Measurements from ENCODE around the gene ASRGL1.
"Not testable (repeated sequence)": the region's sequence is repeated elsewhere in the genome, so short reads cannot be mapped to it uniquely, and the experiment has no call there.

Gene ASRGL1

DNA sequence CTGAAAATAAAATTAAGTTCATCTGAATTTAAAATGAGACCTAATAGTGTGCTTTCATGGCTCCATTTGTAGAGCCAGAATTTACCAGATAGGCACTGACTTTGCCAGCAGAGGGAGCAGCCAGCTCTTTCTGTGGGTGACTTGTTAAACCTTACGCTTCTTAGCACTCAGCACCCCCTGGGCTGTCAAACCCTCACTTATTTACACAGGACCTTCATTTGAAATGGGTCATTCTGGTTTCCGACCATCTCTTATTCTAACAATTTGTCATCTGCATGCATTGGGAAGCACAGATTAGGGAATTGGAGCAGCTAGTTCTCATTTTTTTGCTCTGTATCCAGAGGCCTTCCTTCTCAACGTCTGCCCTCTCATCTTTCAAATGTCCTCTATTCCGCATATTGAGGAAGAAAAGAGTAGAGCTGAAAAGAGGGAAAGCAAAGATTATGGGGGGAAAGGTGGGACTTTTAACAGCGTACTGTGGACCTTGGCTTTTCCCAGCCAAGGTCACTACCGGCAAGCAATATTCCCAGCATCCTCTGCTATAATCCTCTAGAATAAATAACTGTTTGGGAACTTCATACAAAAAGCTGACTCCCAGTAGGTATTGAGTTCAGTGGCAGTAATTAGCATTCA, 3.1 kb downstream of the ASRGL1 start:
- DNase-seq, result peak; percentile 61
- peaks cover 9% of the 10 kb centered on the region for H3K4me1 ChIP-seq (ENCODE audit: control insufficient read depth, insufficient read depth, low read depth, low read length)
- H2AFZ ChIP-seq (ENCODE audit: low read depth, low read length), result no peak overlapping the region
- no peak overlapping the region for H2BK15ac ChIP-seq (ENCODE audit: low read depth, poor library complexity, severe bottlenecking)
- no peak overlapping the region for H2BK12ac ChIP-seq (ENCODE audit: low read length in 2 of 2)
- no peaks in the 10 kb centered on the region for H3K36me3 ChIP-seq (ENCODE audit: control insufficient read depth in 1 of 2, insufficient read depth in 2 of 2, low read depth in 1 of 2, low read length in 2 of 2)
- H3K4me2 ChIP-seq (ENCODE audit: low read length, poor library complexity, severe bottlenecking), result no peak overlapping the region
- no peak overlapping the region for H2AK5ac ChIP-seq (ENCODE audit: low read length, severe bottlenecking)
- no peak overlapping the region for H3K23ac ChIP-seq (ENCODE audit: low read length in 2 of 2)
- H3K27ac ChIP-seq (ENCODE audit: low read length, poor library complexity, severe bottlenecking), result no peak overlapping the region
- H4K91ac ChIP-seq (ENCODE audit: low read length), result no peak overlapping the region
- no peak overlapping the region for H3K4ac ChIP-seq (ENCODE audit: low read depth in 1 of 2, low read length in 2 of 2)
- no peak overlapping the region for H3K4me3 ChIP-seq (ENCODE audit: insufficient read depth in 1 of 2, low read depth in 1 of 2, low read length in 2 of 2)
- WGBS, result 49% methylated on average over 2 of the region's 6 CpGs
- H3K27me3 ChIP-seq (ENCODE audit: control insufficient read depth in 1 of 2, insufficient read depth in 1 of 2, low read length in 2 of 2), result peaks cover 24 to 43% of the 10 kb centered on the region in 2 experiments
- no peak overlapping the region for H3K18ac ChIP-seq (ENCODE audit: low read depth in 1 of 2, low read length in 2 of 2)
- H3K9ac ChIP-seq (ENCODE audit: low read length), result no peak overlapping the region
- no peak overlapping the region for H2BK5ac ChIP-seq (ENCODE audit: low read depth, low read length, poor library complexity, severe bottlenecking)
- H3K79me1 ChIP-seq (replicated peaks; ENCODE audit: low read length, poor library complexity, severe bottlenecking), result no peaks in the 10 kb centered on the region
- no peak overlapping the region for H4K8ac ChIP-seq (ENCODE audit: low read length)
- H3K14ac ChIP-seq (ENCODE audit: low read length in 2 of 2), result no peak overlapping the region
- H2BK120ac ChIP-seq (ENCODE audit: low read depth, low read length), result no peak overlapping the region
- no peaks in the 10 kb centered on the region for H3K9me3 ChIP-seq (ENCODE audit: control insufficient read depth, low read length)

DNA sequence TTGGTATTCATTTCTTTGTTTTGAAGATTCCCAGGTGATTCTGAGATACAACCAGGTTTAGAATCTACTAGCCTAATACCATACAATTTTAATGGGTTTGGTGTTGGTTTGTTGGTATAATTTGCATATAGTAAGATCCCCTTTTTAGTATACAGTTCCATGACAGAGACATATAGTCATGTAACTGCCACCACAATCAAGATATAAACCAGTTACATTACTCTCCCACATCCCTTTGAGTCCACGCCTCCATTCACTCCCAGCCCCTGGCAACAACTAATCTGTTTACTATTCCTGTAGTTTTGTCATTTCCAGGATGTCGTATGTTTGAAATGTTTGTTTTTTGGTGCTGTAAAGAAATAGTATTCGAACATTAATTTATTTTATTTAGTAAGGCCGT, 4.3 kb downstream of the ASRGL1 start:
- H3K79me1 ChIP-seq (replicated peaks; ENCODE audit: low read length, poor library complexity, severe bottlenecking), result no peaks in the 10 kb centered on the region

DNA sequence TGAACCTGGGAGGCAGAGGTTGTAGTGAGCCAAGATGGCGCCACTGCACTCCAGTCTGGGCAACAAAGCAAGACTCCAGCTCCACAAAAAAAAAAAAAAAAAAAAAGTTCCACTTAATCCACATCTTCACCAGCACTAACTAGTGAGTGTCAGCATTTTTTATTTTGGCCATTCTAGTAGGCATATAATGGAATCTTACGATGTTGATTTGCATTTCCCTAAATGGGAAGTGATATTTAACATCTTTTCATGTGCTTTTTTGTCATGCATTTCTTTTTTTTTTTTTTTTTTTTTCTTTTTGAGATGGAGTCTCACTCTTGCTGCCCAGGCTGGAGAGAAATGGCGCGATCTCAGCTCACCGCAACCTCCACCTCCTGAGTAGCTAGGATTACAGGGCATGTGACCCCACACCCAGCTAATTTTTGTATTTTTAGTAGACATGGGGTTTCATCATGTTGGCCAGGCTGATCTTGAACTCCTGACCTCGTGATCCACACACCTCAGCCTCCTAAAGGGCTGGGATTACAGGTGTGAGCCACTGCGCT, 6.5 kb downstream of the ASRGL1 start:
- not testable (repeated sequence) for H3K23ac ChIP-seq (ENCODE audit: low read length in 2 of 2); H3K9me3 ChIP-seq (ENCODE audit: control insufficient read depth, low read length); H3K4me3 ChIP-seq (ENCODE audit: insufficient read depth in 1 of 2, low read depth in 1 of 2, low read length in 2 of 2); H2BK12ac ChIP-seq (ENCODE audit: low read length in 2 of 2); H4K91ac ChIP-seq (ENCODE audit: low read length); DNase-seq; H3K4me2 ChIP-seq (ENCODE audit: low read length, poor library complexity, severe bottlenecking); H3K9ac ChIP-seq (ENCODE audit: low read length); H3K27ac ChIP-seq (ENCODE audit: low read length, poor library complexity, severe bottlenecking); H2BK5ac ChIP-seq (ENCODE audit: low read depth, low read length, poor library complexity, severe bottlenecking); H4K8ac ChIP-seq (ENCODE audit: low read length); H3K79me1 ChIP-seq (replicated peaks; ENCODE audit: low read length, poor library complexity, severe bottlenecking); H3K4me1 ChIP-seq (ENCODE audit: control insufficient read depth, insufficient read depth, low read depth, low read length); H3K4ac ChIP-seq (ENCODE audit: low read depth in 1 of 2, low read length in 2 of 2); H3K14ac ChIP-seq (ENCODE audit: low read length in 2 of 2); H2BK15ac ChIP-seq (ENCODE audit: low read depth, poor library complexity, severe bottlenecking); H2AK5ac ChIP-seq (ENCODE audit: low read length, severe bottlenecking); H3K18ac ChIP-seq (ENCODE audit: low read depth in 1 of 2, low read length in 2 of 2); H3K36me3 ChIP-seq (ENCODE audit: control insufficient read depth in 1 of 2, insufficient read depth in 2 of 2, low read depth in 1 of 2, low read length in 2 of 2); H2AFZ ChIP-seq (ENCODE audit: low read depth, low read length); H2BK120ac ChIP-seq (ENCODE audit: low read depth, low read length)
- WGBS, result no CpG with 5 or more reads among the region's 7 CpGs
- peaks cover 0 to 23% of the 10 kb centered on the region in 2 experiments for H3K27me3 ChIP-seq (ENCODE audit: control insufficient read depth in 1 of 2, insufficient read depth in 1 of 2, low read length in 2 of 2)

More for the DNA sequence above, 4.3 kb downstream of the ASRGL1 start:
- Histone ChIP-seq H2BK15ac (ENCODE audit: low read depth, poor library complexity, severe bottlenecking) (no peak overlapping the region), H3K4me3 (ENCODE audit: insufficient read depth in 1 of 2, low read depth in 1 of 2, low read length in 2 of 2) (no peak overlapping the region), H3K23ac (ENCODE audit: low read length in 2 of 2) (no peak overlapping the region), H3K36me3 (ENCODE audit: control insufficient read depth in 1 of 2, insufficient read depth in 2 of 2, low read depth in 1 of 2, low read length in 2 of 2) (no peaks in the 10 kb centered on the region), H3K4me2 (ENCODE audit: low read length, poor library complexity, severe bottlenecking) (no peak overlapping the region), H4K91ac (ENCODE audit: low read length) (no peak overlapping the region), H2BK12ac (ENCODE audit: low read length in 2 of 2) (no peak overlapping the region), H3K9ac (ENCODE audit: low read length) (no peak overlapping the region), H2BK120ac (ENCODE audit: low read depth, low read length) (no peak overlapping the region), H2AK5ac (ENCODE audit: low read length, severe bottlenecking) (no peak overlapping the region), H3K9me3 (ENCODE audit: control insufficient read depth, low read length) (no peaks in the 10 kb centered on the region), H2AFZ (ENCODE audit: low read depth, low read length) (no peak overlapping the region), H3K4me1 (ENCODE audit: control insufficient read depth, insufficient read depth, low read depth, low read length) (peaks cover 9% of the 10 kb centered on the region), H2BK5ac (ENCODE audit: low read depth, low read length, poor library complexity, severe bottlenecking) (no peak overlapping the region), H3K27me3 (ENCODE audit: control insufficient read depth in 1 of 2, insufficient read depth in 1 of 2, low read length in 2 of 2) (peaks cover 12 to 35% of the 10 kb centered on the region in 2 experiments), H3K27ac (ENCODE audit: low read length, poor library complexity, severe bottlenecking) (no peak overlapping the region), H3K14ac (ENCODE audit: low read length in 2 of 2) (no peak overlapping the region), H3K4ac (ENCODE audit: low read depth in 1 of 2, low read length in 2 of 2) (no peak overlapping the region), H3K18ac (ENCODE audit: low read depth in 1 of 2, low read length in 2 of 2) (no peak overlapping the region), H4K8ac (ENCODE audit: low read length) (no peak overlapping the region)
- WGBS, result 87% methylated on average over 3 of the region's 4 CpGs
- DNase-seq, result no peak

DNA sequence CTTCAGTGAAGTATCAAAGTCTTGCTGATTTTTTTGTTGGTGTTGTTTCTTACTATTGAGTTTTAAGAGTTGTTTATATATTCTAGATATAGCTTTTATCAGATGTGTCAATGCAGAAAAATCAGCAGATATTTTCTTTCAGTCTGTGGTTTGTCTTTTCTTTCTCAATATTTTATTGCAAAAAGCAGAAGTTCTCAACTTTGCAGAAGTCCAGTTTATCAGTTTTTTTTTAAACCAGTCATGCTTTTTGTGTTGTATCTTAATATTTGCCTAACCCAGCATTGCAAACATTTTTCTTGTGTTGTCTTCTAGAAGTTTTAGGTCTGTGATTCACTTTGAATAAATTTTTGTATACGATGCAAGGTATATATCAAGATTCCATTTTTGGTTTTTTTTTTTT, 7.0 kb downstream of the ASRGL1 start:
- Histone ChIP-seq H3K79me1 (replicated peaks; ENCODE audit: low read length, poor library complexity, severe bottlenecking) (no peaks in the 10 kb centered on the region), H3K14ac (ENCODE audit: low read length in 2 of 2) (no peak overlapping the region), H3K4me1 (ENCODE audit: control insufficient read depth, insufficient read depth, low read depth, low read length) (no peaks in the 10 kb centered on the region), H3K27ac (ENCODE audit: low read length, poor library complexity, severe bottlenecking) (no peak overlapping the region), H2AK5ac (ENCODE audit: low read length, severe bottlenecking) (no peak overlapping the region), H3K9ac (ENCODE audit: low read length) (no peak overlapping the region), H3K4me2 (ENCODE audit: low read length, poor library complexity, severe bottlenecking) (no peak overlapping the region), H2BK12ac (ENCODE audit: low read length in 2 of 2) (no peak overlapping the region), H2BK5ac (ENCODE audit: low read depth, low read length, poor library complexity, severe bottlenecking) (no peak overlapping the region), H3K36me3 (ENCODE audit: control insufficient read depth in 1 of 2, insufficient read depth in 2 of 2, low read depth in 1 of 2, low read length in 2 of 2) (no peaks in the 10 kb centered on the region), H2BK120ac (ENCODE audit: low read depth, low read length) (no peak overlapping the region), H3K4me3 (ENCODE audit: insufficient read depth in 1 of 2, low read depth in 1 of 2, low read length in 2 of 2) (no peak overlapping the region), H3K4ac (ENCODE audit: low read depth in 1 of 2, low read length in 2 of 2) (no peak overlapping the region), H2BK15ac (ENCODE audit: low read depth, poor library complexity, severe bottlenecking) (no peak overlapping the region), H3K9me3 (ENCODE audit: control insufficient read depth, low read length) (no peaks in the 10 kb centered on the region), H4K8ac (ENCODE audit: low read length) (no peak overlapping the region), H3K23ac (ENCODE audit: low read length in 2 of 2) (no peak overlapping the region), H4K91ac (ENCODE audit: low read length) (no peak overlapping the region), H3K18ac (ENCODE audit: low read depth in 1 of 2, low read length in 2 of 2) (no peak overlapping the region), H2AFZ (ENCODE audit: low read depth, low read length) (no peak overlapping the region), H3K27me3 (ENCODE audit: control insufficient read depth in 1 of 2, insufficient read depth in 1 of 2, low read length in 2 of 2) (peaks cover 0 to 18% of the 10 kb centered on the region in 2 experiments)
- WGBS, result 100% methylated on average over 1 of the region's 1 CpG
- DNase-seq, result no peak

Data from mesenchymal stem cell (in vitro differentiated cells and primary cell).